Adrenal gland (tissue), 5 donors: Measurements from ENCODE around the gene SH3RF2.

ENCODE experiments used
- CTCF ChIP-seq, 6 experiments: fragments of 450-650 bp in 4 of 6; fragments of 200-600 bp in 2 of 6; sonication (generic) in 1 of 6; IDR thresholded peaks; 1 replicate in 5 of 6; 2 replicates in 1 of 6; pipeline versions ENCODE4 v1.5.1 to v1.8.0; 2016 to 2021; ENCODE audit warnings: antibody characterized with exemption in 6 of 6, mild to moderate bottlenecking in 2 of 6, moderate library complexity in 1 of 6
- POLR2A ChIP-seq, 2 donors: fragments of 450-650 bp; IDR thresholded peaks; one replicate each; pipeline ENCODE4 v1.6.1; 2017; ENCODE audit warnings: antibody characterized with exemption in 2 of 2, mild to moderate bottlenecking in 2 of 2, moderate library complexity in 1 of 2
- donor health status: DM: no; HTN: no; CAD: no.

GRCh38 chr5:146040527-146040926 is 104.1 kb downstream of the SH3RF2 start:
- TF ChIP-seq CTCF (IDR thresholded peaks at IDR 0.05) (no peak), POLR2A (IDR thresholded peaks at IDR 0.05) (no peak)
